Lung microvascular endothelial cell (primary cell): ENCODE results near the gene BICD2. TPM values are rescaled to one million over a fixed set of nuclear protein-coding genes. Genes with fewer than 3 reads are reported as not detected.
"Not testable (repeated sequence)": the region's sequence is repeated elsewhere in the genome, so short reads cannot be mapped to it uniquely, and the experiment has no call there.

Experiments used
- DNase-seq, 2 donors: peaks; one replicate each; pipeline versions ENCODE4 v3.0.0 to v3.0.0-alpha.2; 2010; ENCODE audit warnings: low read depth in 2 of 2
- total RNA-seq: library from RNA; depleted of rRNA; stranded (reverse); fragments of >200 nt; gene quantifications from 2 replicates; pipeline ENCODE4 v1.2.1, GENCODE V29; 2014

Gene BICD2
- total RNA-seq = 29.2 and 37.7 TPM in 2 replicates

- DNase-seq = peak in 1 of 2 donors; percentile 24
These were observed at the start of gene BICD2 for GRCh38 chr9:92764381-92764987. Gene BICD2, minus strand, starts transcription at chr9:92764833. Its CDS starts 89 bp downstream, at chr9:92764744.

DNA sequence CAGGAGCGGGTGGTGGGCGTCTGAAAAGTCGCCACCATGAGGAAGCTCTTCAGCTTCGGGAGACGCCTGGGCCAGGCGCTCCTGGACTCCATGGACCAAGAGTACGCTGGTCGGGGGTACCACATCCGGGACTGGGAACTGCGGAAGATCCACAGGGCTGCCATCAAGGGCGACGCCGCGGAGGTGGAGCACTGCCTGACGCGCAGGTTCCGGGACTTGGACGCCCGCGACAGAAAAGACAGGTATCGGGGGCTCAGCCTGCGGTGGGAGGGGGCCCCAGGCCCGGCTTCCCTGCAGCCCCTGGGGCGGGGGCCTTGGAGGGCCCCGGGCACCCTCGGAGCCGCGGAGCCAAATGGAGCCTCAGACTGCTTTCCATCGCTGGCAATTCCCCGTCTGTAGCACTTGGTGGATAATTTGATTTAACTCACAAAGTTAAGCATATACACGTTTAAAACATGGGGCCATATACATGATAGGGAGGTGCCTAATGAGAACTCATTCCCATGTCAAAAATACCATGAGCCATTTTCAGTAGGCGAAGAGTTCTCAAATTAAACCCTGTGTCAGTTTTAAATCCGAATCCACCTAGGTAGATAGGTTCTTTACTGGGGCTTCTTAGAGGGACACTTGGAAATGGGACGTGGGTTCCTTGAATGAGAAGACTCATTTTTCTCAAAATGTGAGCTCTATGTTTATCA, 45.1 kb upstream of the BICD2 start:
- DNase-seq = not testable (repeated sequence)

DNA sequence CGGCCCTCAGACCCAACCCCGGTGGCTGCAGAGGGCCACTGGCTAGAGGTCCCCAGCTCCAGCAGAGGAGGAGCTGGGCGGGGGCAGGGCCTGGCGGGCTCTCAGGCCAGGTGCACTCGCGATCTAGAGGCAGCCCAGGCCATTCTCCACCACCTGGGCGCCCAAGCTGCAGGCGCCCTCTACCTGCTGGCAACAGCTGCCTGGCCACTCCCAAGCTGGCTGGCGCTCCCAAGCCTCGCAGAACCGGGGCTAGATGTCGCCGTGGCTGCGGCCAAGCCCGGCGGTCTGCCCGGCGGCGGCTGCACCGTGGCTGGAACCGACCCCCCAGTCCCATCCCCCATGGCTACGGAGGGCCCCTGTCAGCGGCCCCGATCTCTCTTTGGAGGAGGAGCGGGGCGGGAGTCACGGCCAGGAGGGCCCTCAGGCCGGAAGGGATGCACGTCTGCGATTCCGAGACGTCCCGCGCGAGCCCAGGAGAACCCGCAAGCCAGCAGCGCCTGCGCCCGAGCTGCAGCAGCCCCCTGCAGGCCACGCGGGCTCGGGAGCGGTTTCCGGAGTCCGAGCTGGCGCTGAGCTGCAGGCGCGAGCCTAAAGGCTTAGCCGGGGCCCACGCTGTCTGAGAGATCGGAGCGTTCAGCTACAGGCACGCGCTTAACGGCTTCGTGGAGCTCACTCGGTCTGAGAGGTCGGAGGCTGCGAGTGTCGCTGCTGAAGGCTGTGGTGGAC, 44.3 kb upstream of the BICD2 start:
- DNase-seq = peak; percentile 62 to 63

GRCh38 chr9:92807757-92808725, 43.4 kb upstream of the BICD2 start:
- DNase-seq = no peak

DNA sequence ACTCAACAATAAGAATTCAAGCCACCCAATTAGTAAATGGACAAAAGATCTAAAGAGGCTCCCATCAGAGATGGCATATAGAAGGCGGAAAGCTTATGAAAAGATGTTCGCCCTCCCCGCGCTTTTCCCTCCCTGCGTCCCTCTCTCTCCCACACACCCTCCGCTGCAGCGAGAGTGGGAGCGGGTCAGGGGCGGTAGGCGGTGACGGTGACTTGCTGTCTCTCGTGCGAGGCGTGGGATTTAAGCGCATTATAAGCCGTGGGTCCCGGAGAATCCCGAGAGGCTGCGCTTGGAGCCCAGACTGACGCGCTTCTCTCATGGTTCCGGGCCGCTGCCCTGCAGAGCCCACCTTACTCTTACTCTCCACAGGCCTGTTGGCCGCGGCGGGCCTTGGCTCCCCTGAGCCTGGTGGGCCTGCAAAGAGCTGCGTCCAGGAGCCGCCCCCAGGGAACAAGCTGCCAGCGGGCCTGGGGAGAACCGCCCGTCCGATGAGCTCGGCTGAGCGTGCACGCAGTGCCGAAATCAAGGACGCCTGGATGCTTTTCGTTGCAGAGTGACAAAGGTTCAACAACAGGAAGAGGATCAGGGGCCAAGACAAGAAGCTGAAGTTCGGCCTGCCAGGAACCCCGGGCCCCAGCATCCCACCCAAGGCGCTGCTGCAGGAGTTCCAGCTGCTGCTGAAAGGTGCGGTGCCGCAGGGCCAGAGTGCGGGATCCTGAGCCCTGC, 42.6 kb upstream of the BICD2 start:
- no peak for DNase-seq

- no peak for DNase-seq
These were observed 40.1 kb upstream of the BICD2 start for GRCh38 chr9:92804727-92805126.

- no peak for DNase-seq
These were observed 33.7 kb upstream of the BICD2 start for GRCh38 chr9:92798358-92798757.

DNA sequence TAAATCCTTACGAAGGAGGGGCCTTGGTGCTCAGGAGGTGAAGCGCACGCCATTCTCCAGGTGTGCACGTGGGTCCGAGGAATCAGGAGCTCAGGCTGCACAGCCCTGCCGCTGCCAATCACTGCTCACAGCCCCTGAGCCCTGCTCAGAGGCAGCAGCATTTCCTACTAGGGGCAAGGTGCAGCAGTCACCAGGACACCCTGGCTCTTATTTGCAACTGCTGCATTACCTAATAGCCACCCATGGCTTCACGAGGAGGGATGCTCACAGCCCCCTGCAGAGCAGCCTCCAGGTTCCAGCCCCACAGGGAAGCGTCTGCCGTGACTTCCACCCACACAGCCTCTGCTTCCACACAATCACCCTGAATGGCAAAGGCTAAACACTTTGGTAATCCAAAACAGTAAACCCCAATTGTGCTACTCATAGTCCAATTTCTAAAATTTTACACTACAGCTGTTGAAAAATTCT, 31.7 kb upstream of the BICD2 start:
- not testable (repeated sequence) for DNase-seq

- no peak for DNase-seq
These were observed 31.1 kb upstream of the BICD2 start for GRCh38 chr9:92795598-92796336.

DNA sequence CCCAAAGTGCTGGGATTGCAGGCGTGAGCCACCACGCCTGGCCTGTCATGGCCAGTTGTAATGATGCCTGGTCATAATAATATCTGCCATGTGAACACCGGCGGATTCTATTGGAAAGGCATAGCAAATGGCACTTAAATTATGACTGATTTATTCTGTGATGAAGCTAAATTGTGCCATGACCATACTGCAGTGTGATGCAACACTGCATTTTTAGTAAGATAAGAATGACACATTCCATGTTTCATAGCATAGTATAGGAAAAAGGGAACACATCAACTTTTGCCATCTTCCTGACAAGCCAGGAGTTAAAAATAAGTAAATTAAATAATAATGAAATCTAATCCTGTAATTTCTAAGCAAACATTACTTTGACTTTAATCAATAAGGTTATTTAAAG, 30.4 kb upstream of the BICD2 start:
- no peak for DNase-seq

DNA sequence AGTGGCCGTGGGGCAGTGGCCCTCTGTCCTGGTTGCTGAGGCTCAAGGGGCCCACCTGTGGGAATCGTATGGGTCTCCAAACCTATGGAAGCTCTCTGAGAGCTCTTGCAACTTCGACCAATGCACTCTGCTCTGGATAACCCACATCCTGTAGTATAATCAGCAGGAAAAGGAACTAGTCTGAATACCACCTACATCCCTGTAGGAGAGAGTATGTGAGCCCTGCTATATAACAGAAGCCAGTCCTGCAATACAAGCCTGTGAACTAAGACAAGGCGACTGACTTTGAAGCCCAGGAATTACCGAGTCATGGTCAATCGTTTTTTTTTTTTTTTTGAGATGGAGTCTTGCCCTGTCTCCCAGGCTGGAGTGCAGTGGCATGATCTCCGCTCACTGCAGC, 29.8 kb upstream of the BICD2 start:
- DNase-seq = no peak

GRCh38 chr9:92790542-92791527, 26.2 kb upstream of the BICD2 start:
- peak; percentile 80 to 90 for DNase-seq

- DNase-seq = no peak
These were observed 21.7 kb upstream of the BICD2 start for GRCh38 chr9:92786298-92786697.

DNA sequence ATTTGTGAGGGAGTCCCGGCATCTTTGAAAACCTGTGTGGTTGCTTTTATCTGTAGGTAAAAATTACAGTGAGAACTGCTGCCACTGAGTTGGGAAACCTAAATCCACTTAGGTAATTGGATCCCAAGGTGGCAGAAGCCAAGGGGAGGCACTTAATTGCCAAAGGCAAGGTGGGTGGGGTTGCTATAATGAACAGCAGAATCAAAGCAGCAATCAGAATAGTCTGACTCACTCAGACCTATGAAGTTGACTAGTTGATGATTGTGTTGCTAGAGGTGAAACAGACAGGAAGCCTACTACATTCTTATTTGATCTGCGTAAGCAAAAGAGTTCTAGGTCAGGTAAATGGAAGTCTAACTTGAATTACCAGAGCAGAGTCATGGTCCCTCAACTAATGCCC, 17.3 kb upstream of the BICD2 start:
- no peak for DNase-seq

- DNase-seq = no peak
These were observed 15.6 kb upstream of the BICD2 start for GRCh38 chr9:92780206-92780605.

GRCh38 chr9:92775466-92775865, 10.8 kb upstream of the BICD2 start:
- DNase-seq = no peak

DNA sequence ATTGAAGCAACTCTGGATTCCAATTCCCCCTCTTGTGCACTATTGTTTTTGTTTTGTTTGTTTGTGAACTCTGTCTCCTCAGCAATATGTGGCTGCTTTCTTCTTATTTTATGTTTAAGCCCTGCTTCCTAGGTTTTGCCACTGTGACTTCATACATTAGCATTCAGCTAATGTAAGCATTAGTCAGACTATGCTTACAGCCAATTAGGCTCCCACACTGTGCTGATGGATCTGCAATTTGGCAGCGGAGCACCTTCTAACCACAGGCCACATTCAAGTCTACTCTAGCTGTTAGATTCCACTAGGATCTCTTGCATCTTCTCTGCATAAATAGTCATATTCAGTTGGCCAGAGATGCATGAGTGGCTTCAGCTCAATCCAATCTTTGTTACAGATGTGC, 9.6 kb upstream of the BICD2 start:
- peak in 1 of 2 donors; percentile 48 for DNase-seq

DNA sequence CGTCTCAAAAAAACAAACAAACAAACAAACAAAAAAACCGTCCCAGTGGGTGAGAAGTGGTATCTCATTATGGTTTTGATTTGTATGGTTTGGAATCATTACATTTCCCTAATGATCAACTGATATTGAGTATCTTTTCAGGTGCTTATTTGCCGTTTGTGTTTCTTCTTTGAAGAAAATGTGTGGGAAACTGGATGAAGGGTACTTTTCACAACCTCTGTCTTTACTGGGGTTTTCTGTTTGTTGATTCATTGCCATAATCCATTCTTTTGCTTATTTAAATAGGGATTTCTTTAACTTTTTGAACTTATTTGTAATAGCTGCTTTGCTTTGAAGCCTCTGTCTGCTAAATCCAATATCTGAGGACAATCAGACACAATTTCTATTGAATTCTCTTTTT, 9.2 kb upstream of the BICD2 start:
- no peak for DNase-seq

DNA sequence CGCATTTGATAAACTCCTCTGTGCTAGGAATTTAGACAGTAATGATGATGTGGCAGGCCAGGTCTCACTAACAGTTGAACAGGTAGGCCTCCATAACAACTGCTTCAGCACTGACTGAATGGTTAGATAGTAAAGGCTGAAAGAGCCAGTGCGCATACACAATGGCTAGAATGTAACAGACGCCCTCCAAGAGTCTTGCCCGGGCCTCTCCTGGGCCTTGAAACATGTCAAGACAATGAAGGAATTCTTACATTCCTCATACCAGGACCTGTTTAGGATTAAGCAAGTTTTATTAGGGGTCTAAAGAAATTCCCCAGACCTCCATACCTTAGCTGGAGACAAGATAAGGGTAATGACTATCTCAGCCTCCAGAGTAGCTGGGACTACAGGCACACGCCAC, 6.7 kb upstream of the BICD2 start:
- DNase-seq = no peak
